Common myeloid progenitor, CD34-positive (primary cell): ENCODE results near the gene MRPL57.
"Not testable (repeated sequence)": the region's sequence is repeated elsewhere in the genome, so short reads cannot be mapped to it uniquely, and the experiment has no call there.

Experiments
- CTCF ChIA-PET: fragments of 350-600 bp; sonication (Branson Sonifier 250); formaldehyde crosslinking; loops from one replicate; lab custom pipeline; 2021; ENCODE audit warnings: antibody characterized with exemption; lab: Charles Lee
- POLR2A ChIA-PET: fragments of 350-600 bp; sonication (Branson Sonifier 250); formaldehyde crosslinking; loops from one replicate; lab custom pipeline; 2021; ENCODE audit warnings: antibody characterized with exemption; lab: Charles Lee
- DNase-seq, 3 donors: peaks; one replicate each; pipeline versions ENCODE4 v3.0.0 to v3.0.0-alpha.2; 2013
- H3K27ac ChIP-seq, 2 experiments: 1 replicate in 1 of 2; 2 replicates in 1 of 2; pipeline ENCODE4 v1.7.0; 2013; ENCODE audit warnings: inconsistent platforms in 2 of 2, low read length in 2 of 2, mild to moderate bottlenecking in 2 of 2, low read depth in 1 of 2, moderate library complexity in 1 of 2; ENCODE audit not compliant: severe bottlenecking in 2 of 2, insufficient read depth in 1 of 2, poor library complexity in 1 of 2
- H3K27me3 ChIP-seq, 5 experiments: replicated peaks in 2 of 5; 1 replicate in 3 of 5; 2 replicates in 2 of 5; pipeline versions ENCODE4 v1.6.1 to v1.7.0; 2013; ENCODE audit warnings: low read length in 4 of 5, mild to moderate bottlenecking in 2 of 5, moderate library complexity in 2 of 5, inconsistent platforms in 1 of 5; ENCODE audit not compliant: insufficient read depth in 5 of 5, control insufficient read depth in 4 of 5
- H3K36me3 ChIP-seq, 4 experiments: 1 replicate in 2 of 4; 2 replicates in 2 of 4; pipeline versions ENCODE4 v1.6.1 to v1.7.0; 2013; ENCODE audit warnings: low read length in 3 of 4, control low read depth in 1 of 4, mild to moderate bottlenecking in 1 of 4; ENCODE audit not compliant: control insufficient read depth in 4 of 4, insufficient read depth in 4 of 4
- H3K4me1 ChIP-seq, 4 experiments: 1 replicate in 3 of 4; 2 replicates in 1 of 4; pipeline versions ENCODE4 v1.6.1 to v1.7.1; 2013; ENCODE audit warnings: low read length in 3 of 4, mild to moderate bottlenecking in 3 of 4, control low read depth in 1 of 4, inconsistent platforms in 1 of 4, moderate library complexity in 1 of 4; ENCODE audit not compliant: control insufficient read depth in 4 of 4, insufficient read depth in 4 of 4; ENCODE audit errors: control extremely low read depth in 1 of 4
- H3K4me3 ChIP-seq, 7 experiments: 1 replicate in 4 of 7; 2 replicates in 3 of 7; pipeline versions ENCODE4 v1.5.1 to v1.7.0; 2013; ENCODE audit warnings: mild to moderate bottlenecking in 7 of 7, low read length in 6 of 7, moderate library complexity in 6 of 7, inconsistent platforms in 2 of 7, low read depth in 2 of 7, control low read depth in 1 of 7; ENCODE audit not compliant: insufficient read depth in 4 of 7, control insufficient read depth in 1 of 7; ENCODE audit errors: extremely low read depth in 1 of 7
- H3K9me3 ChIP-seq, 5 experiments: 1 replicate in 4 of 5; 2 replicates in 1 of 5; pipeline versions ENCODE4 v1.6.1 to v1.7.1; 2013; ENCODE audit warnings: low read length in 4 of 5, mild to moderate bottlenecking in 2 of 5, inconsistent platforms in 1 of 5, low read depth in 1 of 5, moderate library complexity in 1 of 5; ENCODE audit not compliant: control insufficient read depth in 4 of 5, insufficient read depth in 2 of 5; ENCODE audit errors: control extremely low read depth in 1 of 5
- WGBS: methylation state at CpG from one replicate; pipeline ENCODE4 v1.1.5; 2013; ENCODE audit not compliant: insufficient coverage; 5-methylcytosine and 5-hydroxymethylcytosine counted together

The MRPL57 gene

GRCh38 chr13:21201456-21202190 is 25.2 kb downstream of the MRPL57 start:
- Histone ChIP-seq H3K9me3 (peaks cover 0 to 16% (median 7%) of the 10 kb centered on the region in 5 experiments), H3K4me1 (peaks cover 0 to 12% (median 7%) of the 10 kb centered on the region in 4 experiments)
- H3K27me3 ChIP-seq, H3K36me3 ChIP-seq, H3K4me3 ChIP-seq, H3K27ac ChIP-seq, CTCF ChIA-PET, POLR2A ChIA-PET: not testable (repeated sequence)
- peak in 2 of 3 donors; percentile 77 to 86 for DNase-seq

- no peaks in the 10 kb centered on the region for H3K27me3 ChIP-seq
- ChIA-PET POLR2A (no interaction called here), CTCF (interaction anchor here (0.6 to 0.7 kb wide), 2 partner anchors 9 to 88 kb away, joined by 3 read pairs; no protein-coding TSS in a partner anchor)
- peaks cover 0 to 12% (median 7%) of the 10 kb centered on the region in 4 experiments for H3K4me1 ChIP-seq
- no peak overlapping the region for H3K27ac ChIP-seq
- H3K4me3 ChIP-seq: peak overlapping the region in 1 of 7 experiments; percentile 3
- 83% methylated on average over 3 of the region's 3 CpGs for WGBS
- no peaks in the 10 kb centered on the region for H3K36me3 ChIP-seq
- peak in 2 of 3 donors; percentile 33 to 43 for DNase-seq
- peaks cover 0 to 16% (median 7%) of the 10 kb centered on the region in 5 experiments for H3K9me3 ChIP-seq
These were observed 26.5 kb downstream of the MRPL57 start for GRCh38 chr13:21202767-21203531.

- Histone ChIP-seq H3K36me3 (no peaks in the 10 kb centered on the region), H3K4me3 (no peak overlapping the region), H3K9me3 (peaks cover 0 to 8% (median 2%) of the 10 kb centered on the region in 5 experiments), H3K4me1 (peaks cover 0 to under 1% (median 0%) of the 10 kb centered on the region in 4 experiments), H3K27me3 (no peaks in the 10 kb centered on the region), H3K27ac (no peak overlapping the region)
- DNase-seq: no peak
- POLR2A ChIA-PET: no interaction called here
- CTCF ChIA-PET: interaction anchor here (1.0 to 1.1 kb wide), 2 partner anchors 11 to 12 kb away, joined by 3 to 6 read pairs; no protein-coding TSS in a partner anchor
- WGBS: 100% methylated on average over 3 of the region's 3 CpGs
These were observed 32.2 kb downstream of the MRPL57 start for GRCh38 chr13:21208652-21209154.

GRCh38 chr13:21212138-21212775 is 35.8 kb downstream of the MRPL57 start:
- Histone ChIP-seq H3K4me3 (no peak overlapping the region), H3K27me3 (no peaks in the 10 kb centered on the region), H3K9me3 (peaks cover 0 to 8% (median 2%) of the 10 kb centered on the region in 5 experiments), H3K27ac (no peak overlapping the region), H3K36me3 (no peaks in the 10 kb centered on the region), H3K4me1 (peaks cover 5 to 12% (median 7%) of the 10 kb centered on the region in 4 experiments)
- POLR2A ChIA-PET: no interaction called here
- no peak for DNase-seq
- CTCF ChIA-PET: no interaction called here
- WGBS: 100% methylated on average over 7 of the region's 7 CpGs

- CTCF ChIA-PET, H3K27ac ChIP-seq, H3K4me3 ChIP-seq, H3K36me3 ChIP-seq, H3K9me3 ChIP-seq, DNase-seq, H3K27me3 ChIP-seq, POLR2A ChIA-PET: not testable (repeated sequence)
- WGBS: 100% methylated on average over 1 of the region's 6 CpGs
- peaks cover 9 to 43% (median 36%) of the 10 kb centered on the region in 4 experiments for H3K4me1 ChIP-seq
These were observed 39.0 kb downstream of the MRPL57 start for GRCh38 chr13:21215419-21215818.

- ChIA-PET CTCF (no interaction called here), POLR2A (no interaction called here)
- Histone ChIP-seq H3K27ac (peak overlapping the region in 1 of 2 experiments; percentile 35), H3K27me3 (no peaks in the 10 kb centered on the region), H3K4me3 (peak overlapping the region in 1 of 7 experiments; percentile 11), H3K9me3 (peaks cover 0 to 8% (median 2%) of the 10 kb centered on the region in 5 experiments), H3K4me1 (peaks cover 9 to 49% (median 41%) of the 10 kb centered on the region in 4 experiments), H3K36me3 (no peaks in the 10 kb centered on the region)
- no peak for DNase-seq
- WGBS: 82% methylated on average over 13 of the region's 13 CpGs
These were observed 39.9 kb downstream of the MRPL57 start for GRCh38 chr13:21216332-21216731.
